Stimulated activated naive CD8-positive, alpha-beta T cell treated with anti-CD3 and anti-CD28 coated beads, Interleukin-15, Interleukin-2, amounts not matched to agents 100 ng/mL and 50 ng/mL, for 24 hours (primary cell): ENCODE results near the gene MND1.

Source experiments
- H3K27ac Mint-ChIP-seq: one replicate; pipeline ENCODE4 v1.8.0; 2021; ENCODE audit warnings: mild to moderate bottlenecking, mixed read lengths
- H3K27me3 Mint-ChIP-seq: one replicate; pipeline ENCODE4 v1.8.0; 2021; ENCODE audit warnings: mixed read lengths
- H3K36me3 Mint-ChIP-seq: one replicate; pipeline ENCODE4 v1.8.0; 2021; ENCODE audit warnings: low read depth, mixed read lengths
- H3K4me1 Mint-ChIP-seq: one replicate; pipeline ENCODE4 v1.8.0; 2021; ENCODE audit warnings: low read depth, mixed read lengths
- H3K4me3 Mint-ChIP-seq: one replicate; pipeline ENCODE4 v1.8.0; 2021; ENCODE audit warnings: mild to moderate bottlenecking, mixed read lengths
- H3K9me3 Mint-ChIP-seq: one replicate; pipeline ENCODE4 v1.8.0; 2021; ENCODE audit warnings: mixed read lengths

The MND1 gene

GRCh38 chr4:153344131-153345011 is at the start of gene MND1:
Gene MND1, plus strand, starts transcription at chr4:153344688. Its CDS starts 50 bp downstream, at chr4:153344738.
- H3K27ac Mint-ChIP-seq = peak within 1 kb of the TSS; percentile 95
- peaks cover 17% of the 10 kb centered on the region for H3K27me3 Mint-ChIP-seq
- no peaks in the 10 kb centered on the region for H3K9me3 Mint-ChIP-seq
- peaks cover 34% of the 10 kb centered on the region for H3K4me1 Mint-ChIP-seq
- peaks cover 12% of the 10 kb centered on the region for H3K36me3 Mint-ChIP-seq
- H3K4me3 Mint-ChIP-seq = peak within 1 kb of the TSS; percentile 98

GRCh38 chr4:153295131-153295755 is 49.2 kb upstream of the MND1 start:
- H3K9me3 Mint-ChIP-seq = peaks cover 11% of the 10 kb centered on the region
- no peak overlapping the region for H3K4me3 Mint-ChIP-seq
- H3K36me3 Mint-ChIP-seq = peaks cover 8% of the 10 kb centered on the region
- no peaks in the 10 kb centered on the region for H3K4me1 Mint-ChIP-seq
- no peaks in the 10 kb centered on the region for H3K27me3 Mint-ChIP-seq
- no peak overlapping the region for H3K27ac Mint-ChIP-seq

GRCh38 chr4:153296040-153296823 is 48.3 kb upstream of the MND1 start:
- Mint-ChIP-seq H3K4me3 (no peak overlapping the region), H3K27me3 (no peaks in the 10 kb centered on the region), H3K4me1 (no peaks in the 10 kb centered on the region), H3K36me3 (peaks cover 10% of the 10 kb centered on the region), H3K27ac (no peak overlapping the region), H3K9me3 (peaks cover 12% of the 10 kb centered on the region)

GRCh38 chr4:153297116-153297515 is 47.4 kb upstream of the MND1 start:
- H3K4me3 Mint-ChIP-seq = no peak overlapping the region
- no peak overlapping the region for H3K27ac Mint-ChIP-seq
- H3K4me1 Mint-ChIP-seq = no peaks in the 10 kb centered on the region
- no peaks in the 10 kb centered on the region for H3K27me3 Mint-ChIP-seq
- peaks cover 12% of the 10 kb centered on the region for H3K9me3 Mint-ChIP-seq
- peaks cover 10% of the 10 kb centered on the region for H3K36me3 Mint-ChIP-seq

GRCh38 chr4:153310793-153311192 is 33.7 kb upstream of the MND1 start:
- H3K4me1 Mint-ChIP-seq = no peaks in the 10 kb centered on the region
- H3K27me3 Mint-ChIP-seq = no peaks in the 10 kb centered on the region
- H3K4me3 Mint-ChIP-seq = no peak overlapping the region
- no peaks in the 10 kb centered on the region for H3K9me3 Mint-ChIP-seq
- no peaks in the 10 kb centered on the region for H3K36me3 Mint-ChIP-seq
- H3K27ac Mint-ChIP-seq = no peak overlapping the region

GRCh38 chr4:153314915-153315314 is 29.6 kb upstream of the MND1 start:
- no peaks in the 10 kb centered on the region for H3K9me3 Mint-ChIP-seq
- no peak overlapping the region for H3K4me3 Mint-ChIP-seq
- no peaks in the 10 kb centered on the region for H3K4me1 Mint-ChIP-seq
- no peaks in the 10 kb centered on the region for H3K27me3 Mint-ChIP-seq
- no peaks in the 10 kb centered on the region for H3K36me3 Mint-ChIP-seq
- H3K27ac Mint-ChIP-seq = no peak overlapping the region

- H3K27me3 Mint-ChIP-seq = peaks cover 2% of the 10 kb centered on the region
- no peaks in the 10 kb centered on the region for H3K9me3 Mint-ChIP-seq
- H3K36me3 Mint-ChIP-seq = no peaks in the 10 kb centered on the region
These were observed 25.7 kb upstream of the MND1 start for GRCh38 chr4:153318696-153319320.

GRCh38 chr4:153322791-153323190 is 21.7 kb upstream of the MND1 start:
- H3K27ac Mint-ChIP-seq = no peak overlapping the region
- H3K27me3 Mint-ChIP-seq = peaks cover 2% of the 10 kb centered on the region
- no peak overlapping the region for H3K4me3 Mint-ChIP-seq
- no peaks in the 10 kb centered on the region for H3K9me3 Mint-ChIP-seq
- H3K4me1 Mint-ChIP-seq = no peaks in the 10 kb centered on the region
- no peaks in the 10 kb centered on the region for H3K36me3 Mint-ChIP-seq

More at GRCh38 chr4:153318696-153319320, 25.7 kb upstream of the MND1 start:
- Mint-ChIP-seq H3K4me3 (no peak overlapping the region), H3K27ac (no peak overlapping the region), H3K4me1 (no peaks in the 10 kb centered on the region)

- no peaks in the 10 kb centered on the region for H3K9me3 Mint-ChIP-seq
- no peaks in the 10 kb centered on the region for H3K4me1 Mint-ChIP-seq
- H3K36me3 Mint-ChIP-seq = no peaks in the 10 kb centered on the region
- H3K27ac Mint-ChIP-seq = no peak overlapping the region
- peaks cover 2% of the 10 kb centered on the region for H3K27me3 Mint-ChIP-seq
- no peak overlapping the region for H3K4me3 Mint-ChIP-seq
These were observed 20.4 kb upstream of the MND1 start for GRCh38 chr4:153324046-153324445.

GRCh38 chr4:153325558-153325957 is 18.9 kb upstream of the MND1 start:
- Mint-ChIP-seq H3K4me1 (no peaks in the 10 kb centered on the region), H3K27me3 (peaks cover 2% of the 10 kb centered on the region), H3K9me3 (no peaks in the 10 kb centered on the region), H3K4me3 (no peak overlapping the region), H3K27ac (no peak overlapping the region), H3K36me3 (no peaks in the 10 kb centered on the region)

GRCh38 chr4:153326513-153326912 is 18.0 kb upstream of the MND1 start:
- no peak overlapping the region for H3K27ac Mint-ChIP-seq
- H3K36me3 Mint-ChIP-seq = no peaks in the 10 kb centered on the region
- H3K4me1 Mint-ChIP-seq = no peaks in the 10 kb centered on the region
- H3K4me3 Mint-ChIP-seq = no peak overlapping the region
- no peaks in the 10 kb centered on the region for H3K9me3 Mint-ChIP-seq
- H3K27me3 Mint-ChIP-seq = peaks cover 2% of the 10 kb centered on the region

GRCh38 chr4:153327247-153327646 is 17.2 kb upstream of the MND1 start:
- no peak overlapping the region for H3K4me3 Mint-ChIP-seq

GRCh38 chr4:153332936-153333335 is 11.6 kb upstream of the MND1 start:
- Mint-ChIP-seq H3K27ac (no peak overlapping the region), H3K9me3 (no peaks in the 10 kb centered on the region), H3K4me3 (no peak overlapping the region), H3K36me3 (no peaks in the 10 kb centered on the region), H3K4me1 (no peaks in the 10 kb centered on the region), H3K27me3 (no peaks in the 10 kb centered on the region)

More at GRCh38 chr4:153327247-153327646, 17.2 kb upstream of the MND1 start:
- Mint-ChIP-seq H3K4me1 (no peaks in the 10 kb centered on the region), H3K9me3 (no peaks in the 10 kb centered on the region), H3K36me3 (no peaks in the 10 kb centered on the region), H3K27ac (no peak overlapping the region), H3K27me3 (peaks cover 2% of the 10 kb centered on the region)

GRCh38 chr4:153333874-153334273 is 10.6 kb upstream of the MND1 start:
- H3K4me1 Mint-ChIP-seq = no peaks in the 10 kb centered on the region
- H3K27me3 Mint-ChIP-seq = no peaks in the 10 kb centered on the region

More at GRCh38 chr4:153333874-153334273, 10.6 kb upstream of the MND1 start:
- H3K36me3 Mint-ChIP-seq = no peaks in the 10 kb centered on the region
- H3K4me3 Mint-ChIP-seq = no peak overlapping the region
- no peak overlapping the region for H3K27ac Mint-ChIP-seq
- H3K9me3 Mint-ChIP-seq = no peaks in the 10 kb centered on the region
